CD4-positive, alpha-beta T cell treated with Interleukin-2 at 100 ng/mL for 4 hours (primary cell): ENCODE results near the gene IFI44.

Experiments used
- DNase-seq: peaks from one replicate; pipeline ENCODE4 v3.0.0-alpha.2; 2020; ENCODE audit warnings: low spot score

Gene IFI44, protein sequence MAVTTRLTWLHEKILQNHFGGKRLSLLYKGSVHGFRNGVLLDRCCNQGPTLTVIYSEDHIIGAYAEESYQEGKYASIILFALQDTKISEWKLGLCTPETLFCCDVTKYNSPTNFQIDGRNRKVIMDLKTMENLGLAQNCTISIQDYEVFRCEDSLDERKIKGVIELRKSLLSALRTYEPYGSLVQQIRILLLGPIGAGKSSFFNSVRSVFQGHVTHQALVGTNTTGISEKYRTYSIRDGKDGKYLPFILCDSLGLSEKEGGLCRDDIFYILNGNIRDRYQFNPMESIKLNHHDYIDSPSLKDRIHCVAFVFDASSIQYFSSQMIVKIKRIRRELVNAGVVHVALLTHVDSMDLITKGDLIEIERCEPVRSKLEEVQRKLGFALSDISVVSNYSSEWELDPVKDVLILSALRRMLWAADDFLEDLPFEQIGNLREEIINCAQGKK

DNA sequence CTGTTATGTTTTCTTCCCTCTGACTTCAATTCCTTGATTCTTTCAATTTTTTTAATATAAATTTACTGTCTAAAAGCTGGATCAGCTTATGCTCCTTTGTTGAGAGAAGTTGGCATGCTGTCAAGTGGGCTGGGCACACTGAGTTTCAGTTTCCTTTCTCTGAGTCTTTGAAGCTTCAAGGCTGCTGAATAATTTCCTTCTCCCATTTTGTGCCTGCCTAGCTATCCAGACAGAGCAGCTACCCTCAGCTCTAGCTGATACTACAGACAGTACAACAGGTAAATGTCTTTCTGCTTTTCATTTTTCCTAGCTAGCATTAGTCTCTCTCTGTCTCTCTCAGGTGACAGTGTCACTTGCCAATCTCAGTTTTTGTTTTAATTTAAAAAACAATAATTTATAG, at the start of gene IFI44:
TSS of gene IFI44 (plus strand) at position 204 of the 400 bp plus-strand sequence. CDS start 365 bp downstream, outside the sequence.
- DNase-seq, result peak; percentile 79

DNA sequence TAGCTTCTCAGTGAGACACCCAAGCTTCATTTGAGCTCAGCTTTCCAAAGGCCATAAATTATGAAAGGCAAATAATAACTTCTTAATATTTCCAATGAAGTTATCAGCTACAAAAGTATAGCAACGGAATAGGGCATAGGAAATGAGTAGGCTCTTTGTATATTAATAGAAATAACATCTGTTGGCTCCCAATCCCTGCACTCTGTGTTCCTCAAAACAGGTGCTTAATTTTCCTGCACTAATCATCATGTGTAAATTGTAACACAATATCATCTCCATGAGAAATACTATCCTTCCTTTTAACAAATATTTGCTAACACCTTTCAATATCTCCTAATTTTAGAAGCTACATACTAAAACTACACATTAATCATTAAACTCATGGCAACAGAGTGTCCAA, 48.6 kb upstream of the IFI44 start:
- no peak for DNase-seq

DNA sequence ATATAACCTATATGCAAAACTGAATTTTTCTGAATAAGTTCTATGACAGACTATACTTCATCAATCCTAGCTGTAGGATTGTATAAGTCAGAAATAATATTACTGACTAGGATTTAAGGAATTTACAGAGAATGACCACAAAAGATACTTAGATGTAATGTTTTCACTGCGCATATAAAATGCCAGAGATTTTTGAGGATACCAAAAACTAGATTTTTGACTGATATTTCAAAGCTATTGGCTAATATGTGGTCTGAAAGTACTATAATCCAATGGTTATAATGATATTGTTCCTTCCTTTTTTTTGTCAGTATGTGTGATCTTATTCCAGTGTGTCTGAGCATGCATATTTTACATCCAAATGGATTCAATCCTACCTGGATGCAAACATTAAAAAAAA, 46.4 kb upstream of the IFI44 start:
- DNase-seq, result no peak

DNA sequence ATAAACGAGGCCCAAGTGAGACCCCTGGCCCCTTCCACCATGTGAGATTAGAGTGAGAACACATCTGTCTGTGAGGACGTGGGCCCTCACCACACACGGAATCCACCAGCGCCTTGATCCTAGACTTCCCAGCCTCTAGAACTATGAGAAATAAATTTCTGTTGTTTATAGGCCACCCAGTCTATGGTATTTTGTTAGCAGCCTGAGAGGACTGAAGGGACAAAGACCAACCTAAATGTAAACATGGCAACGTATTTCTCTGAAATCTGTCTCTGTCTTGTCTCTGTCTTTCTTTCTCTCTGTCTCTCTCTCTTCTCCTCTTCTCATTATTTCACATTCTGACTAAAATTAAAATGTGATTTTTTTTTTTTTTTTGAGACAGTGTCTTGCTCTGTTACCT, 45.0 kb upstream of the IFI44 start:
- no peak for DNase-seq

DNA sequence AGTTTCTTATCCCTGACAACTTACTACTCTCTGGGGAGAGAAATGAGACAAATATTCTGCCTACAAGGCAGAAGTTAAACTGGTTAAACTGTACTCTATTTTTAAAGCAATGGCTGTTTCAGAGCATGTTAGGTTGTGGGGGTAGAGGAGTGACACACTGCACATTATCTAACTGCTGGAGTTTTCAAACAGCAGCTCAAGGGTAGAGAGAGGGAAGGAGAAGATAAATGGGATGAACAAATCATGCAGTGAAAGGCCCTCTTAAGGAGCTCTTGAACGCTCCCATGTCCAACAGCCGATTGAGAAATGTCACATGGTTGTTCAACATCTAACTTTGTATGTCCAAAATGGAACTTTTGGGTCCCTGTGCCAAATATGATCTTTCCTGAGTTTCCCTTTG, 43.4 kb upstream of the IFI44 start:
- DNase-seq, result no peak

DNA sequence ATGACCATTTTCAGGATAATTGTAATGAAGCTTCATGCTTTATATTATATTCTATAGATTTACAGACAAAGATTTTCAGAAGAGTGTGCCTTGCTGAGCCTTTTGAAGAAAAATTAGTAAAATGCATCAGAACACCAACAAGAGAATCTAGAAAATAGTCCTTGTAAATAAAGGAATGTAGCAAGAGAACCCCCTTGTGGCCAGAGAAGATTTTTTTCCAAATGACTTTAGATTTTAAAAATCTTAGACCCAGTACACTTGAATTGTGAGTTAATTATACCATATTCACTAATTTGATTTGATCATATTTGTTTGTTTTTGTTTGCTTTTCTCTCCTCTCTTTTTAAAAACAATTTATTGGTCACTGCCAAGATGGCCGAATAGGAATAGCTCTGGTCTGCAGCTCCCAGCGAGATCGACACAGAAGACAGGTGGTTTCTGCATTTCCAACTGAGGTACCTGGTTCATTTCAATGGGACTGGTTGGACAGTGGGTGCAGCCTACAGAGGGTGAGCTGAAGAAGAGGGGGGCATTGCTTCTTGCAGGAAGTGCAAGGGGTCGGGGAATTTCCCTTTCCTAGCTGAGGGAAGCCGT, 42.2 kb upstream of the IFI44 start:
- no peak for DNase-seq

DNA sequence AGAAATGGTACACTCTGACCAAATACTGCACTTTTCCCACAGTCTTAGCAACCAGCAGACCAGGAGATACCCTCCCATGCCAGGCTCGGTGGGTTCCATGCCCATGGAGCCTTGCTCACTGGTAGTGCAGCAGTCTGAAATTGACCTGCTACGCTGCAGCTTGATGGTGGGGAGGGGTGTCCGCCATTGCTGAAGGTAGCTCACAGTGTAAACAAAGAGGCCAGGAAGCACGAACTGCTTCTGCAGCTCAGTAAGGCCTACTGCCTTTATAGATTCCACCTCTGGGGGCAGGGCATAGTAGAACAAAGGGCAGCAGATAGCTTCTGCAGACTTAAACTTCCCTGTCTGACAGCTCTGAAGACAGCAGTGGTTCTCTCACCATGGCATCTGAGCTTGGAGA, 41.7 kb upstream of the IFI44 start:
- DNase-seq, result no peak

DNA sequence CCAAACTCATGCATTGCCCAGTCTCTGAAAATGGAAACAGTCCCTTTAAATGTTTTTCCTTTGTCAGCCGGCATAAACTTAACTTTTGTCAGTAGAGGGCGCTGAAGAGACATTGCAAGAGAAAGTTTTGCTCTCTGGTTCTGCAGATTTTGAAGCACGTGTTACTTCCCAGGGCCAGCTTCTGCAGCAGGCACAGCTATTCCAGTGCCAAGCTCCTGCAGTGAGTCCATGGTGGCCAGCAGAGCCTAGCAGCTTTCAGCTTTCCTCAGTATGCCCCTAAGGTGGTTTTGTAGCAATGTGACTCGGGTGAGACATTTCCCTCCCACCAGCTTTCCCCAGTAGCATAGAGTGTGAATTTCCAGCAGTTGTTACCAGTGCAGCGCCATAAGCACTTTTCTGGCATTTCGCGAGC, 32.0 kb upstream of the IFI44 start:
- DNase-seq, result peak; percentile 88

DNA sequence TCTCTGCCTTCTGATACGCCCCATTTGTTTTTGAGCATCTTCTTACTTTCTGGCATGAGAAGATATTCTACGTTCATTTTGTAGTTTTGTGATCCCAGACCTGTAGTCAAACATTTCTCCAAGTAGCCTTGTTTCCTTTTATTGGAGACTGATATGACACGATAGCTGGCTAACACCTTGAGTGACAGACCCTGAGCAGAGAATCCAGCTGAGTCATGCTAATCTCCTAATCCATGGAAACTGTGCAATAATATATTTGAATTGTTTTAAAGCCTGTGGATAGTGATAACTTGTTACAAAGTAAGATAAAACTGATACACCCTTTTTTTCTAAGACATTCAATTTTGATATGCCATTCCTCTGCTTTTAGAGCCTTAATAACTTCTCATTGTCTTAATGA, 30.6 kb upstream of the IFI44 start:
- no peak for DNase-seq

DNA sequence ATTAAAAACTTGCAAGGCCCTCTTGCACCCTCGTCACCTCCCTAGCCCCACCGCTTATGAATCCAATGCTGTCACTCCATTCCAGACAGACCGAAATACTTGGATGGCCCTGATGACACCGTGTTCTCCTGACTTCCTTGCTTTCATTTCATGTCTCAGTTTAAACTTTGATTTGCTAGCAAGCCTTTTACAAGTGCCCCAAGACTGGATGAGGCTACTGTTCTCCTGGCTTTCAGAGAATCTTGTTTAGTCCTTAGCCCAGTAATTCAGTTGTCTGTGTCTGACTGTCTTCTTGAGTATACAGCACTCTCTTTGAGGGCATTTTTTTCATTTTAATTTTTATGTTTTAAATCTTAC, 30.2 kb upstream of the IFI44 start:
- DNase-seq, result no peak

DNA sequence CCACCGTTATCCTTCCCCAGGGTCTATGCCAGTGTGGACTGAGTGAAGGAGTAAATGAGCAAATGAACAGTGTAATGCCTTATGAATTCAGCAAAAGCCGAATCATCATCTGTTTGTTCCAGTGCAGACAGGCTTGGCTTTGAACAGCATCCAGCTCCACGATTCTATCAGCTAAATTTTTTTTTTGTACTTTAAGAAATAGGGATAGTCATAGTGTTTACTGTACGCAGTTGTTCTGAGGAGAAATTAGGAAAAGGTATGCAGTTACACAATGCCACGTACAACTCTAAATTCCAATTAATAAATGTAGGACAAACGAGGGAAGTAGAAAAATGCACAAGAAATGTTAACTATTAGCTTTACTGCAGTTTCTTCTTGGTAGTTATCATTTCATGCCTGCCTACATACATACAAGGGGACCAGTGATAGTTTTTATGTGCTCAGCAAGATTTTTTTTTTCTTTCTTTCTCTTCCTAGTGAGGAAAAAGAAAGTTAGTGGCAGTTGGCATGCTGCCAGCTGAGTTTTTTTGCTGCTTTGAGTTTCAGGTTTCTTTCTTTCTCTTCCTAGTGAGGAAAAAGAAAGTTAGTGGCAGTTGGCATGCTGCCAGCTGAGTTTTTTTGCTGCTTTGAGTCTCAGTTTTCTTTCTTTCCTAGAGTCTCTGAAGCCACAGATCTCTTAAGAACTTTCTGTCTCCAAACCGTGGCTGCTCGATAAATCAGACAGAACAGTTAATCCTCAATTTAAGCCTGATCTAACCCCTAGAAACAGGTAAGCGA, 29.6 kb upstream of the IFI44 start, which contains the start of gene IFI44L:
TSS of gene IFI44L (plus strand) at position 646 of the 777 bp plus-strand sequence. CDS start 7,468 bp downstream, outside the sequence.
- DNase-seq, result peak; percentile 63

DNA sequence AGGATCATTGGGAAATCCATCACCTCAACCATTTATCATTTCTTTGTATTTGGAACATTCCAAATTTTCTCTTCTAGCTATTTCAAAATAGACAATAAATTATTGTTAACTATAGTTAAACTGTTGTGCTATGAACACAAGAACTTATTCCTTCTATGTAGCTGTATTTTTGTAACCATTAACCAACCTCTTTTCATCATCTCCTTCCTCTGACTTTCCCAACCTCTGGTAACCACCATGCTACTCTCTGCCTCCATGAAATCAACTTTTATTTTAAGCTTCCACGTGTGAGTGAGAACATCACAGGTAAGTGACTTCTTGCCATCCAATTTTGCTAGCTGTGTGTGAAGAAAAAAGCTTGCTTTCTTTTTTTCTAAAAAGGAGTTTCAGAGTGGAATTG, 29.0 kb upstream of the IFI44 start:
- no peak for DNase-seq

DNA sequence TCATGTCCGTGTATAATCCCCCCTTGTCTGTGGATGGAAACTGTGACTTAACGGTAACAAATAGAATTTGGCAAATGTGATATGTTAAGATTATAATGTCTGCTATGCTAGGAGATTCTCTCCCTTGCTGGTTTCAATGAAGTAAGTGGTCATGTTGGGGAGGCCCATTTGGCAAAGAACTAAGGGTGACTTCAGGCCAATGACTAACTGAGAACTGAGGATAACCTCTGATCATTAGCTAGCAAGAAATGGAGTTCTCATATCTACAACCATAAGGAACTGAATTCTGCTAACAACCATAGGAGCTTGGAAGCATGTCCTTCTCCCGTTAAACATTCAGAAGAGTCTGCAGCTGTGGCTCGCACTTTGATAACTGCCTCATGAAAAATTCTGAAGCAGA, 27.1 kb upstream of the IFI44 start:
- DNase-seq, result no peak

DNA sequence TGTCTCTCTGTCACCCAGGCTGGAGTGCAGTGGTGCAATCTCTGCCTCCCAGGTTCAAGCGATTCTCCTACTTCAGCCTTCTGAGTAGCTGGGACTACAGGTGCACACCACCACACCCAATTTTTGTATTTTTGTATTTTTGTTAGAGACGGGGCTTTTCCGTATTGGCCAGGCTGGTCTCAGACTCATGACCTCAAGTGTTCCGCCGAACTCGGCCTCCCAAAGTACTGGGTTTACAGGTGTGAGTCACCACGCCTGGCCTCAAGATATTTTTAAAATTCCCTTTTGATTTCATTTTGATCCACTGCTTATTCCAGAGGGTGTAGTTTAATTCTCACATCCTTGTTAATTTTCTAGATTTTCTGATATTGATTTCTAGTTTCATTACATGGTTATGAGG, 25.6 kb upstream of the IFI44 start:
- DNase-seq, result no peak

DNA sequence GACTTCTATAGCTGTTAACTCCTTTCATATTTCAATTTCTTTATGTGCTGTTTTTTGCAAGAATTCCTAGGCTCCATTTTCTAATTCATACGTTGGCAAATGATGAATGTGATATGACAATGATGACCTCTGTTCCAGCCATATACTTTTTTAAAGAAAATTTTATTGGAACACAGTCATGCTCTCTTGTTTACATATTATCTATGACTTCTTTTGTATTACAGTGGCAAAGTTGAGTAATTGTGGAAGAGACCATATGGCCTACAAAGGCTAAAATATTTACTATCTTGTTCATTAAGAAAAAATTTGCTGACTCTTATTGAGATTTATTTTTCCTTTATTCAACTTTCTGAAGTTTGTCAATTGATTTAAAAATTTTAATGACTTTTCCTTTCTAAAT, 22.3 kb upstream of the IFI44 start:
- no peak for DNase-seq

DNA sequence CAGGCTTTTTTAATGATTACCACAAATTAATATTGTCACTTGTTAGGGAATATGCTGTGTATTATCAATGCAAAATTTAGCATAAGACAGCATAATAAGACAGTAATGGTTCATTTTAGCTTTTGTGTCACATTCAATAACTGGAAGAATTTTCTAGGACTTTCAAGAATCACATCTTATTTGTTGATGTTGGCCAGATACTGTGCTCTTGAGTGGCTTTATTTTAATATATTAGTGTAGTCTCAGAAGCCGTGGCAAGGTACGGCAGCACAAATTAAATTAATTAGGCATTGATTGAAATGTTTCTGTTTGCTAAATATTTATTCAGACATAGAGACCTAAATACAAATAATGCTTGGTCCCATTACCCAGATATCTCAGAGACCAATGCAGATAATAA, 19.0 kb upstream of the IFI44 start:
- no peak for DNase-seq

DNA sequence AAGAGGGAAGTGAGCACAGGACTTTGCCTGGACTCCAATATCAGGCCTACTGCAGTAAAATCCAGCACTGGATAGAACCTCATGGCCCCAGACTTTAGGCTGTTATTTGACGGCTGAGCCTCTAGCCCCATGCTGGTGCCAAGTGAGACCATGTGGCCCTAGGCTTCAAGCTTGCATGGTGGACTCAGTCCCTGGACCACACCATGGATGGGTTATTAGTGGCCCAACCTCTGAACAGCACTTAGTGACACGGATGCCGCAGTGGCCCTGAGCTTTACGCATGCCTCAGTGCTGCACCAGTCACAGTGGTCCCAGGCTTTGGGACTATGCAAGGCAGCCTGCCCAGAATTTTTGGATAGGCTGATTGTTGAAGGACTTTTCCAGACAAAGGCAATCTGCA, 16.4 kb upstream of the IFI44 start:
- no peak for DNase-seq

DNA sequence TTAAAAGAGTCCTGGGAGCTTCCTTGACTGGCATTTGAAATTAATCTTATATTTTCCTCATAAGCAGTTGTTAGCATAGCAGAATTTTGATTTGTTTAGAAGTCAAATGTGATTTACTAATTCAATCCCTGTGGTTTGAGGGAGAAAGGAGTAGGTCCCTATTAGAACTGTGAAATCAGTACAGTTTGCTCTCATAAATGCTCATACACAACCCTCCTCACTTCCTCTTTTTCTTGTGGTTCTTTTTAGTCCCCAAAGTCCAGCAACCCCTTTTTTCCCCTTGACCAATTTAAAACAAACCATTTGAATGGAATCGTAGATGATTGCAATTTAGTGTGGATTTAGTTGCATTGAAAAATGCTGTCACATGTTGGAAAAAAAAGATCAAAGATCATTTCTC, 9.2 kb upstream of the IFI44 start:
- no peak for DNase-seq

DNA sequence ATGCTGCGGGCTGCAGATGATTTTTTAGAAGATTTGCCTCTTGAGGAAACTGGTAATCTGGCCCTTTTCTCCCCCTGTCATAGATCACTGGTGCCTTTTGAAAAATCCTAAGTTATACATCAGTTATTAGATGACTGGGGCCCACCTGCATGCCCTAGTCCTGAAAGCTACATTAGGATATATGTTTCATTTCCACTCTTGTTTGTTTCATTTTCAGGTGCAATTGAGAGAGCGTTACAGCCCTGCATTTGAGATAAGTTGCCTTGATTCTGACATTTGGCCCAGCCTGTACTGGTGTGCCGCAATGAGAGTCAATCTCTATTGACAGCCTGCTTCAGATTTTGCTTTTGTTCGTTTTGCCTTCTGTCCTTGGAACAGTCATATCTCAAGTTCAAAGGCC, 8.1 kb upstream of the IFI44 start:
- no peak for DNase-seq

DNA sequence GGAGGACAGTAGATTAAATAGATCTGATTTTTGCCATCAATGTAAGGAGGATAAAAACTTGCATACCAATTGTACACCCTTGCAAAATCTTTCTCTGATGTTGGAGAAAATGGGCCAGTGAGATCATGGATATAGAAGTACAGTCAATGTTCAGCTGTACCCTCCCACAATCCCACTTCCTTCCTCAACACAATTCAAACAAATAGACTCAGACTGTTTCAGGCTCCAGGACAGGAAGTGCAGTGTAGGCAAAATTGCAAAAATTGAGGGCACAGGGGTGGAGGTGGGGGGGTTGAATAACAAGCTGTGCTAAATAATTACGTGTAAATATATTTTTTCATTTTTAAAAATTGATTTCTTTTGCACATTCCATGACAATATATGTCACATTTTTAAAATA, 3.9 kb upstream of the IFI44 start:
- DNase-seq, result peak; percentile 45

DNA sequence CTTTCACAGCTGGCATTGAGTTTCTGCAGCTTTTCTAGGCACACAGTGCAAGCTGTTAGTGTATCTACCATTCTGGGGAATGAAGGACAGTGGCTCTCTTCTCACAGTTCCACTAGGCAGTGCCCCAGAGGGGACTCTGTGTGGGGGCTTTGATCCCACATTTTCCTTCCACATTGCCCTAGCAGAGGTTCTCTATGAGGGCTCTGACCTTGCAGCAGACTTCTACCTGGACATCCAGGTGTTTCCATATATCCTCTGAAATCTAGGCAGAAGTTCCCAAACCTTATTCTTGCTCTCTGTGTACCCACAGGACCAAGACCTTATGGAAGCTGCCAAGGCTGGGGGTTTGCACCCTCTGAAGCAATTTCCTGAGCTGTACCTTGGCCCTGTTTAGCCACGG, 2.4 kb upstream of the IFI44 start:
- no peak for DNase-seq

DNA sequence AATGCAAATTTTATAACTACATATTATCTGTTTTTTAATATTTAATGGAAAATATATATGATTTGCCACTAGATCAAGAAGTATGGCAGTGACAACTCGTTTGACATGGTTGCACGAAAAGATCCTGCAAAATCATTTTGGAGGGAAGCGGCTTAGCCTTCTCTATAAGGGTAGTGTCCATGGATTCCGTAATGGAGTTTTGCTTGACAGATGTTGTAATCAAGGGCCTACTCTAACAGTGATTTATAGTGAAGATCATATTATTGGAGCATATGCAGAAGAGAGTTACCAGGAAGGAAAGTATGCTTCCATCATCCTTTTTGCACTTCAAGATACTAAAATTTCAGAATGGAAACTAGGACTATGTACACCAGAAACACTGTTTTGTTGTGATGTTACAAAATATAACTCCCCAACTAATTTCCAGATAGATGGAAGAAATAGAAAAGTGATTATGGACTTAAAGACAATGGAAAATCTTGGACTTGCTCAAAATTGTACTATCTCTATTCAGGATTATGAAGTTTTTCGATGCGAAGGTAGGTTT, 556 bp downstream of the IFI44 start:
- no peak for DNase-seq

DNA sequence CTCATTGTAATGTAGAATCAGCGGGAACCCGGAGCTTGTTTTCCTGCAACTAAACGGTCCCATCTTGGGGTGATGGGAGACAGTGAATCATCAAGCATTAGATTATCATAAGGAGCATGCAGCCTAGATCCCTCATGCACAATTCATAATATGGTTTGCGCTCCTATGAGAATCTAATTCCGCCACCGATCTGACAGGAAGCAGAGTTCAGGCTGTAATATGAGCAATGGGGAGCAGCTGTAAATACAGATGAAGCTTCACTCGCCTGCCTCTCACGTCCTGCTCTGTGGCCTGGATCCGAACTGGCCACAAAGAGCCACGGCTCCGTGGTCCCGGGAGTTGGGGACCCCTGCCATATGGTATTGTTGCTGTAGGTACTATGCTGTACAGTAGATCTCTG, 1.6 kb downstream of the IFI44 start:
- peak; percentile 37 for DNase-seq
